Fibroblast of upper back skin (primary cell): ENCODE measurements around the gene CNPPD1.

Experiments used
- DNase-seq: peaks from one replicate; pipeline ENCODE4 v3.0.0-alpha.2; 2013

CNPPD1 gene

DNA sequence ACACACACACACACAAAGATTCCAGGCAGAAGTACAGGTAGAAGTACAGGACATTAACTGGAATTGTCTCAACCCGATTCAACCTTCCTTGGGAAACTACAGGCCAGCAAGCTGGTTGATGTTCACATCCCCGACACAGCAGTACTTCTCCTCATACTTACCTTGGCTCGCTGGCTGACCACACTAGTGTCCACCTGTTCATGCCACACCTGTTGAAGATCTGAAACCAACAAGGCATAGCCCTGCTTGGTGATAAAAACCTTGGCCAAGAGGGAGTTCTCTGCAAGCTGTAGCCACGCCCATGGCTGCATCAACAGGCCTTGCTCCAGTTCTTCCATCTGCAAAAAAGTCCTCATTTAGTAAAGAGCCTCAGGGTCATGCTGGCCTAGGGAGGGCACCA, 18.7 kb downstream of the CNPPD1 start:
- no peak for DNase-seq

DNA sequence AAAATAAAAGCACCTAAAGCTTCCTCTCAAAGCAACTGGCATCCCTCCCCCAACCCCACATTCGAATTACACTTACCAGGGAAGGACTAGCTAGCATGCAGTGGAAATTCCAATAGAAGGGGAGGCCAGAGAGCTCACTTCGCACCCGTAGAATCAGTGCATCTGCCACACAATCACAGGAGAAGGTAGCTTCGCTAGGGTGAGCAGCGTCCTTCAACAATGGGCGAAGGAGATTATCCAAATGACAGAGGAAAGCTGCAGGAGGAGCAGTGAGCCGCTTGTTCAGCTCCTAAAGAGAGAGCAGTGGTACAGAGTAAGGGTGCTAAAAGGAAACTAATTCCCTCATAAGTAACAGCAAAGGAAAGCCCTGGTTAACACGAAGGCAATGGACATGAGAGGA, 19.3 kb downstream of the CNPPD1 start:
- DNase-seq = no peak

DNA sequence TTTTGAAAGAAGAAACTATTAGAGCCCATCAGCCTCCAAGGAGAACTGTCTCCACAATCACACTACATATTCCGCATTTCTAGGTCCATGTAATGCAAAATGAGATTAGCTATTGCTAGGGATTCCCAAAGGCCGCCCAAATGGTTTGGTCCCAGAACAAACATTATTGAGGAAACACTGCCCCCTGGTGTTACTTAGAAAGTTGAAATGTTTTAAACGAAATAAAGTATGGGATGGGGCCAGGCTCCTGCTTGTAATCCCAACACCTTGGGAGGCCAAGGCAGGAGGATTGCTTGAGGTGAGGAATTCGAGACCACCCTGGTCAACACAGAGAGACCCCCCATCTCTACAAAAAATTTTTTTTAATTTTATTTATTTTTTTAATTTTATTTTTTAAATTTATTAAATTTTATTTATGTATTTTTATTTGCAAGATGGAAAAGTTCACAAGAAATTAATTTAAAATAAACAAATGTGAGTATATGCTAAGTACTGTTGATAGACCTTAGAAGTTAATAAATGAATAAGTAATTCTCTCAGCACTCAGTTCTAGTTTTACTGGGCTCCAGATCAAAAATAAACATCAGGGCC, 21.6 kb downstream of the CNPPD1 start:
- peak; percentile 74 for DNase-seq

DNA sequence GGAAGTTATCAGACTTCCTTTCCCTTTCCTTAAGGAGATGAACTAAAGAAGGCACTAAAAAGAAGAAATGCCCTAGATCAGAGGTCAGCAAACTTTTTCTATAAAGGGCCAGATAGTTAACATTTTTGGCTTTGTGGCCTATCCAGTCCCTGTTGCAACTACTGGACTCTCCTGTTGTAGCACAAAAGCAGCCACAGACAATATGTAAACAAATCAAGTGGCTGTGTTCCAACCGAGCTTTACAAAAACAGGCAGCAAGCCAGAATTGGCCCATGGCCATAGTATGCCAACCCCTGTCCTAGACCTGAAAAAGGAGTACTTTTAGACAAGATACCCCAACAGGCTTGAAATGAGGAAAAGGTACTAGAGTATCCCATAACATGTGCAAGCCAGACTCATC, 27.1 kb downstream of the CNPPD1 start:
- DNase-seq = no peak

DNA sequence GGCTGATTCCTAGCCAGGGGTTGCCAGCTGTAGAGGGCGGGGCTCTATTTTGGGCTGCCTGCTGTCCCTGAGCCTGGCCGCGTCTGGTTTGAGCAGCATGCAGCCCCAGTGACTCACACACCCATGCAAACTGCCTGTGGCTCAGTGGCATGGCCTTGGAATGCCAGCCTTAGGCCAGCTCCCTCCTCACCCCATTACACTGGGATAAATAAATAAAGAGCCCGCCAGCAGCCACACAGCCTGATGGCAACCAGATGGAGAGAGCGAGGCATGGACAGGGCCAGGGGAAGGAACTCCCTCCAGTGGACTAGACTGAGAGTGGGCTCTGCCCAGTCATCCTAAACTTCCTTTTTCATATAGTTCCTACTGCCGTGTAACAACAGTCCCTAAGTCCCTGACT, 34.4 kb downstream of the CNPPD1 start:
- DNase-seq = peak; percentile 59

DNA sequence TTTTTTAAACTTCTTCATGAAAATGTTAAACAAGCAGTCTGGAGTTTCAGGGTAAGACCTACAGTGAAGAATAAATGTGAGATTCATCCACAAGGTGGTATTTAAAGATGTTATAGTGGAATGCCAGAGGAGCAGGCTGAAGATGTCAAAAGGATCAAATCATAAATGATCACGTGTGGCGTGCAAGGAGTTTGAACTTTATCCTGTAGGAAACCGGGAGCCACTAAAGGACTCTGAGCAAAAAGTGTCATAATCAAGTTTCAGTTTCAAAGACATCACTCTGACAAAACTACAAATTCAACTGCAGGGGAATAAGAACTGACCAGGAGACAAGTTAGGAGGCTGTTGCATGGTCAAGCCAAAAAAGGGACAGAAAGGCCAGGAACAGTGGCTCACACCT, 36.0 kb downstream of the CNPPD1 start:
- DNase-seq = no peak

DNA sequence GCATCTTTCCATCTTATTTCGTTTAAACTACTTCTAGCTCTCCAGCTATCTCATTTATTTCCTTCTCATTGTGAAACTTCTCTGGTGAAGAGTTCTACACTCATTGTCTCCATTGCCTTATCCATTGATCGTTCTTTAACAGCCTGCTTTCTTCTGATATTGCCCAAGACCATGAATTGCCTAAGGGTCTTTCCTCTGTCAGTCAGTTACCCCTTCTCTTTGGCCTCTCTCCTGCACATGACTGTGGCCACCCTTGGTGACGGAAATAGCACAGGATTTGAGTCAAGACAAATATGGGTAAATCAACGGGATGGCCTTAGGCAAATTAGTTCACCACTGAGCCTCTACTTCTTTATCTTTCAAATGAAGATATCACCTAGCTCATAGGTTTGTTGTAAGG, 42.7 kb downstream of the CNPPD1 start:
- DNase-seq = no peak

DNA sequence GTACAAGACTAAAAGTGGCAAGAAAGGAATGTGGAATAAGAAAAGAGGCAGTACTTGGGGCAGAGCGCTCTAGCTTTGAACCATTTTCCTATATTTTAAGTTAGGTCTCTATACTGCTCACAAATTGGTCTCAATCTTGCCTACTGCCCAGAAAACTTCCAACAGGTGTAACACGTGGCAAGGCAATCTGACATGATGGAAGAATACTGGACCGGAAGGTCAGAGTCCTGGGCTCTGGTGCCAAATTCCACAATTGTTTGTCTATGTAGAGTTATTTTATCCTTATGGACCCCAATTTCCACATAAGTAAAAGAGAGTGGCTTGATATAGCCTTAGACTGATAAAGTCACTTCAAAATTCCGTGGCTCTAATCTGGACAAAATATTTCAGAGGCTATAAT, 45.0 kb downstream of the CNPPD1 start:
- no peak for DNase-seq

DNA sequence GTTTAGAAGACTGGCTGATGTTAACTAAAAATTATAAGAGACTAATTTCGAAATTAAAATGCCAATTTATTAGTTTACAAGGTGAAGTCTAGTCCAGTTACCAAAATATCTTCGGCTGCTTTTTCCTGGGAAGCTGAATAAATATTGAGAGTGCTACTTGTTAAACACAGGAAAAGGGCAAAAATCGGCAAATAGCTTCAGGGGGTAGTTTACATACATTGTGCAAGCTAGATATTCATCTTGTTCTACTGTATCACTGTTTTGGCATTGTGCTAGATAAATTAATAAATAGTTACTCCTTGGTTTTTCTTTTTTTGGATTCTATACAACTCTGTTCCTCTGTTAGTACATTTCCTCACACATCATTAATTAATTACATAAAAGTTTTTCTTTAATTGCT, 45.4 kb downstream of the CNPPD1 start:
- no peak for DNase-seq

DNA sequence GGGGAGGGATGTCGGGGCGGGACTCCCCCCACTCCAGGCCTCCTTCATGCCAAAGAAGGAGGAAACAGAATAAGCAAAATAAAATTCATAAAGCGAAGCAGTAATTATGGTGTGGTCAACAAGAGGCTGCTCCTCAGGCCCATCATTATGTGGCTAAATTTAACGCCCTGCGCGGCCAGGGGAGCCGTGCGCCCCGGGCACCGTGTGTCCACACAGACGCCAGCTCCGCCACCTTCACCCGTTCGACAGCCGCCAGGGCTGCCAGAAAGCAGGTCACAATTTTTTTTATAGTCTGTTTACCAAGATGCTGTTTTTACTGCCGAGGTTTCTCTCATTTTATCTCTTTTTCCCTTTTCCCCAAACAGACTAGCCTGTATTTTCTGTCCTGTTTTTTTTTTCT, 47.1 kb downstream of the CNPPD1 start:
- no peak for DNase-seq

DNA sequence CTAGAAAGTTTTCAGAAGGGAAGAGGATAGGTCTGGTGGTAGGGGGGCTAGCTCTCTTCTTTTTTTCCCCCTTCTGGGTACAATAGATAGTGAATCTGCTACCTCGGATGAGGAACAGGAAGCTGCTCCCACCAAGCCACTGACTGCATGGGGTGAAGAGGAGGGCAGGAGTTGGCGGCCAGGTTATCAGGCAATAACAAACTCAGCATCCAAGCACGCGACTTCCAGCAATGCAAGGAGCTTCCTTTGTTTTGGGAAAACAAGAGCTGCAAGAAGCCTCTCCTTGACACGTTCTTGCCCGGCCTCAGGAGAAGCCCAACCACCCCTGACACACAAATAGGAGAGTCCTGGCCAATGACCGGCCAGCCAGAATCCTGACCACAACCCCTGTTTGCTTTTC, 48.3 kb downstream of the CNPPD1 start:
- DNase-seq = no peak

DNA sequence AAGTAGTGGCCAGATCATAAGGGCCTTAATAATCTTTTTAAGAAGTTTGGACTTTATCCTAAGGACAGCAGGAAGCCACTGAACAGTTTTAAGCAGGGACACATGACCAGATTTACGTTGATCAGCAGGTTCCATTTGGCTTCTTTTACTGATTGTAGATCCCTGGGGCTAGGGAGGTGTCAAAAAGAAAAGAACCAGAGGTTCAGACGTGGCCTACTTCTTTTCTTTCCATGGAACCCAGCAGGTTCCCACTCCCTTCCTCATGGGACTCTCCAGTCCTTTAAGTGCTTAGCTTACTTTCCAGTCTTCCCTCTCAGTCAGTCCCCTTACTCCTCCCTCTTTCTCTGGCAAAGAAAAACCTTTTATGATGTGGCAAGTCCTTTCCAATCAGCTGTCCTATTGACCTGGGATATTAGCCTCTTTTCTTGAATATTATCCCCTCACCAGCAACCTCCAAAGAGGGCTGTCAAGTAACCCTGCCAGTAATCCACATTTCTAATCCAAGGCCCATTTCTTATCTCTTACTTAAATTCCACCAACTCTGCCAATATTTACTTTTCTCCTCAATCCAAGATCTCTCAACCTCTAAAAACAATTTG, 49.6 kb downstream of the CNPPD1 start:
- no peak for DNase-seq

DNA sequence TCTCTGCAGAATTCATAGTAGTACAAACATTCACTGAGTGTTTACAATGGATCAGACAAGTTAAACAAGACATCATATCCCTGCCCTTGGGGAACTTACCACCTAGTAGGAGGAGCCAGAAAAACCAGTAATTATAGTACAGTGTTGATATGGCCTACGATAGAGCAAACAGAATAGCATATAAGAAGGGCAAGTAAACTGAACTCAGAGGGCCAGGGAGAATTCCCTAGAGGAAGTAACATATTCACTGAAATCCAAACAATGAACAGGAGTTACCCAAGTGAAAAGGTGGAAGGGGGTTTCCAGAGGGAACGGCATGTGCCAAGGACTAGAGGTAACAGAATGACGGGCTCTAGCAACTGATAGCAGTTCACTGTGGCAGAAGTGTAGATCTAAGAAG, 50.2 kb downstream of the CNPPD1 start:
- no peak for DNase-seq

DNA sequence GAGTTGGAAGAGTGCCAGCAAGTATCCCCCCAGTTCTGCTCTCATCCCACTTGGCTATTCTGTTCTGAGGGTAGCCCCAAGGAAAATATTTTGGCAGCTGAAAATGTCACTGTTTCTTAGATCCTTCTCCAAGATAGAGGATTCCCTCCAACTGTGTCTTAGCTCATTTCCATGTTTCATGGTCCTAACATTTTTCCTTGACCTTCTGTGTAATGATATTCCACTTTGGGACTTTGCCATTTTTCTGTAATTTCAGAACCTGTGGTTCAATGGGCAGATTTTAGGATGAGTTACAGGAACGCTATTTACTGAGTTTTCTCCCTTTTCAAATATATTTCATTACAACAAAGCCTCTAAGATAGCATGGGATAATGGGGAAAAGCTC, 50.8 kb downstream of the CNPPD1 start:
- peak; percentile 13 for DNase-seq

DNA sequence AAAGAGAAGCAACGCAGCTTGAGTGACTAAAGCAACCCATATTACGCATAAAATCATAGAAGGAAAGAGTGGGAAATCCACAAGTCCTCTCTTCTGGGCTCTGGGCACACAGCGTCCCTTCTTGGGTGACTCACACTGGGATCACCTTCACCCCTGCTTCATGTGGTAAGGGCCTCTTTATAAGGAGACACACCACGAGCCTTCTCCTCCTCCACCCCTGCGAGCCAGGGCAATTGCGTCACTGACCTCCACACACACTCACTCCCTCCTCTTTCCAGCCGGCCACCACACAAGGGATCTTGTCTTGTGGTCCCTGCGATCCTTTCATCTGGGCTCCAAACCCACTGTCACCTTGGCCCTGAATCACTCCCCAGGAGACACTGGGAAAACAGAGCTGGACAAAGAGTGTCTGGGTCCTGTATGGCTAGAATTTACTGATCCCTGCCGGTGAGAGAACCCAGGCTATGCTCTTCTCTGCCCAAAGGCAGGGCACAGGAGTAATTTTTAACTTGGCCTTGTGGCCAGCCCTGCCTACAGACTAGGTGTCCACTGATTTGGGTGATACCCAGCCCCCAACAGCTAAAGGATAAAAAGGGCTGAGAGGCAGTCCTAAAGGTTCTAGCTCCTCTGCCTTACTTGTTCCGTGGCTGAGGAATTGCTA, 51.4 kb downstream of the CNPPD1 start:
- peak; percentile 62 for DNase-seq

DNA sequence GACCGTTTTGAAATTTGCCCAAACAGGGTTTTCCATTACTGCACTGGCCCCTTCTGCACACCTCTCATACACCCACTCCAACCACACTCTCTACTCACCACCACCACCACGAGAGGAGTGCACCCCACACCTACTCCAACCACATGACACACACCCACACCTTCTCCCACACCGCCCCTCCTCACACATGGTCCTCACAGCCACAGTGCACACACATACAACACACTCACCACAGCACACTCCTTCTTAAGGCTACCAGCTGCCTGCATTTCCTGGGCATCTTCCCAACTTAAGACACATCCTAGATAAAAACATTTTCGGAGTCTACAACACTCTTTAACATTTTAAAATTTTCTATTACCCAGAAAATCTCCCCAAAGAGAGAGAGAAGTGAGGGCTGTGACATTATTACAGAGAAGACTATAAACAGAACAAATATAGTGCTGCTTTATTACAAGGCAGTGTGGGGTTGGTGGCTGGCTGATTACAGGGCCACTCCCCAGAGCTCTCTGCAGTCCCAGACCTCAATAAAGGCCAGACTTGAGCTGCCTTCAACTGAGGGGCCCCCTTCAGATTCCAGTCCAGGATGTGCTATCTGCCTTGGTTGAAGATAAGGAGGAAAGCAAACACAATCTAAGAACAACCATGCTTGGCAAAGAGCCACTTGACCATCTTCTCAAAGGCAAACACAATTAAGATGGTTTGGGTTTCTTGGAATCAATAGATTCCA, 52.2 kb downstream of the CNPPD1 start:
- DNase-seq = peak; percentile 17

DNA sequence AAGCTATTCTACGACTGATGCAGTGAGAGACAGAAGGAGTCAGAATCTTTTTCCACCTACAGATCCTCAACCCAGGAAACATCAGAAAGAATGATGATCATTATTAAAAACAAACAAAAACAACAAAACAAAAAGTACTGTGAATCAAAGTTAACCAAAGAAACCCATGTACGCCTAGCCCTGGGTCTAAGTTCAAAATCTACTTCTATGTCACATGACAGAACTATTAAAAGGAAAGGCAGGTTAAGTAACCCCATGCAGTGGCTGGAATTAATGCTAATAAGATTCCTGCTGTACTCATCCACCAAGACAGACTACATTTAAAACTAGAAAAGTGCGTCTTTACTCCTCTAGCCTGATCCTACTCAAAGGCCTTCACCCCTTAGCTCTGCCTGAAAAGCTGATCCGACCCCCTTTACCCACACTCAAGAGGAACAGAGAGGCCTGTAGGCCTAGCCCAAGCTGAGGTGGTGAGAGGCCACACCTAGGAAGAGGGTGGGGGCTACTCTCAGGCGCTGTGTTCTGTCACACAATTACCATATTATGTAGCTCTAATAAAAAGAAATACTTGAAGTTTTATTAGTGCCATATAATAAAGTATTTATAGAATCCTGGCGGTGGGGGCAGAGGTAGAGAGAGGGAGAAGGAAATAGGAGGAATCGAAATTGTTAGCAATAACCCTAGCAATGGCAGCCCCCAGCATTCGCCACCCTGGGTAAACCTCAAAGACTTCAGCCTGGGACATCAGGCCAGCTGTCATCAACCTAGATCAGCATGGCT, 53.2 kb downstream of the CNPPD1 start:
- no peak for DNase-seq

DNA sequence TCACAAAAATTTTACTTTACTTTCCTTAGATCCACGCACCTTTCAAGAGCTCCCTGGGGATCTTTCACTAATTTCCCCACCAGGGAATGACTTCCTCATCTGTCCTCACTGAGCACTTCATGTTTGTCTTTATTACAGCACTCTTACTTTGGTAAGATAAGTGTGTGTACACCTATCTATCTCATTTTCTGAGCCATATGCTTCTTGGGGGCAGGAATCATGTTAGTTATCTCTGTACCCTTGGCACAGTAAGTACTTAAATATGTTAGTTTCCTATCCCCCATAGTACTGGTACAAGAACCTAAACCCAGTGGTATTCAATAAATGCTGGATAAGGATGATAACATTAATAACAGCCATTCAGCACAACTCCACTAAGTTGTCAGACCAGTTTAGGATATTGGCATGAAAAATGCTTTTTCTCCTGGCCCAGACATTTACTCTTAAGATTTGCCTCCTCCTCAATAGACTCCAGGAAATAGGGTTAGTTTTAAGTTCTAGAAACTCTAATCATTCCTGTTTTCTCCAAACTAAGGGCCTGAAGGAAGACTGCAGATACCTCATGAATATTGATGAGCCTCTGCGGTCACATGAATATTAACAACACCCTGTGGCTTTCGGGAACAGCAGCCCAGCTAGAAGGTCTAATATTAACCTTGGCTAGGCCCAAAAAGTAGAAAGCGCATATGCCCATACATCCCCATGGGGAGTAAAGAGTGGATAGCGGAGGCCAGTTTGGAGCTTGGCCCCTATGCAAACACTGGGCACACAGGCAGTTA, 54.3 kb downstream of the CNPPD1 start:
- no peak for DNase-seq
